Right atrium auricular region (tissue), 2 donors: Measurements from ENCODE around the gene ITPR3. TPM values are rescaled to one million over a fixed set of nuclear protein-coding genes. Genes with fewer than 3 reads are reported as not detected.

Experiments used
- DNase-seq: peaks from one replicate; pipeline ENCODE4 v3.0.0-alpha.2; 2019; ENCODE audit warnings: low spot score
- H3K27ac ChIP-seq, 2 donors: fragments of 200-600 bp; sonication (generic); 1 replicate in 1 of 2; 2 replicates in 1 of 2; pipeline ENCODE4 v1.5.1; 2016 to 2019
- H3K27me3 ChIP-seq, 2 donors: fragments of 200-600 bp; sonication (generic); one replicate each; pipeline versions ENCODE4 v1.5.1 to v1.6.0; 2017 to 2019
- H3K36me3 ChIP-seq: fragments of 200-600 bp; sonication (generic); one replicate; pipeline ENCODE4 v1.5.1; 2016
- H3K4me1 ChIP-seq, 2 donors: fragments of 200-600 bp; sonication (generic); one replicate each; pipeline versions ENCODE4 v1.5.1 to v1.6.0; 2017 to 2019
- H3K4me3 ChIP-seq, 2 donors: fragments of 200-600 bp; sonication (generic); 1 replicate in 1 of 2; 2 replicates in 1 of 2; pipeline ENCODE4 v1.5.1; 2017 to 2019; ENCODE audit warnings: mild to moderate bottlenecking in 1 of 2, moderate library complexity in 1 of 2
- H3K9me3 ChIP-seq, 2 donors: fragments of 200-600 bp; sonication (generic); one replicate each; pipeline ENCODE4 v1.5.1; 2019
- CTCF ChIP-seq, 2 donors: fragments of 200-600 bp; sonication (generic); IDR thresholded peaks; one replicate each; pipeline ENCODE4 v1.5.1; 2019; ENCODE audit warnings: antibody characterized with exemption in 2 of 2
- total RNA-seq, 2 donors: library from RNA; depleted of rRNA; stranded (reverse); fragments of >200 nt; gene quantifications; one replicate each; pipeline ENCODE4 v1.1.0, GENCODE V29; 2016

Gene ITPR3
- total RNA-seq, 2 donors from 2014 or later, result 6.2 to 17.7 TPM

GRCh38 chr6:33577718-33578117, 43.4 kb upstream of the ITPR3 start:
- no peak for DNase-seq
- Histone ChIP-seq H3K4me1 (peaks cover 0 to 39% of the 10 kb centered on the region in 2 donors), H3K27me3 (no peaks in the 10 kb centered on the region), H3K4me3 (no peak overlapping the region), H3K36me3 (peaks cover 41% of the 10 kb centered on the region), H3K27ac (peak overlapping the region; percentile 53 to 57), H3K9me3 (no peaks in the 10 kb centered on the region)
- no peak for TF ChIP-seq CTCF (IDR thresholded peaks at IDR 0.05)

- peaks cover 0 to 39% of the 10 kb centered on the region in 2 donors for H3K4me1 ChIP-seq
- H3K27ac ChIP-seq, result peak overlapping the region; percentile 17 to 57
- H3K9me3 ChIP-seq, result no peaks in the 10 kb centered on the region
- H3K4me3 ChIP-seq, result peak overlapping the region in 1 of 2 donors; percentile 88
- DNase-seq, result no peak
- no peak for TF ChIP-seq CTCF (IDR thresholded peaks at IDR 0.05)
- H3K36me3 ChIP-seq, result peaks cover 41% of the 10 kb centered on the region
- H3K27me3 ChIP-seq, result no peaks in the 10 kb centered on the region
These were observed 43.0 kb upstream of the ITPR3 start for GRCh38 chr6:33578164-33578563.

GRCh38 chr6:33578588-33579011, 42.5 kb upstream of the ITPR3 start:
- H3K27me3 ChIP-seq, result no peaks in the 10 kb centered on the region
- no peak for DNase-seq
- peaks cover 0 to 39% of the 10 kb centered on the region in 2 donors for H3K4me1 ChIP-seq
- no peaks in the 10 kb centered on the region for H3K9me3 ChIP-seq
- peak overlapping the region; percentile 17 to 57 for H3K27ac ChIP-seq
- peak overlapping the region in 1 of 2 donors; percentile 88 for H3K4me3 ChIP-seq
- TF ChIP-seq CTCF (IDR thresholded peaks at IDR 0.05), result no peak
- peaks cover 37% of the 10 kb centered on the region for H3K36me3 ChIP-seq

GRCh38 chr6:33579828-33580714, 41.1 kb upstream of the ITPR3 start, which contains the start of gene BAK1:
Gene BAK1 (minus strand): TSS chr6:33580276. CDS start chr6:33577604, 2,672 bp downstream.
- peak; percentile 94 for DNase-seq
- Histone ChIP-seq H3K27me3 (no peaks in the 10 kb centered on the region), H3K36me3 (peaks cover 22% of the 10 kb centered on the region), H3K27ac (peak within 1 kb of the TSS; percentile 84 to 91), H3K4me1 (peaks cover 0 to 39% of the 10 kb centered on the region in 2 donors), H3K9me3 (no peaks in the 10 kb centered on the region), H3K4me3 (peak within 1 kb of the TSS; percentile 77 to 88)
- TF ChIP-seq CTCF (IDR thresholded peaks at IDR 0.05), result peak in 1 of 2 donors; percentile 56

GRCh38 chr6:33581186-33581585, 39.9 kb upstream of the ITPR3 start:
- H3K36me3 ChIP-seq, result peaks cover 12% of the 10 kb centered on the region
- no peak overlapping the region for H3K4me3 ChIP-seq
- H3K27me3 ChIP-seq, result no peaks in the 10 kb centered on the region
- DNase-seq, result no peak
- TF ChIP-seq CTCF (IDR thresholded peaks at IDR 0.05), result no peak
- H3K9me3 ChIP-seq, result no peaks in the 10 kb centered on the region
- H3K4me1 ChIP-seq, result peaks cover 0 to 50% of the 10 kb centered on the region in 2 donors
- H3K27ac ChIP-seq, result no peak overlapping the region
